K562 (cell line): ENCODE data around the gene PLA2G15. TPM values are rescaled to one million over a fixed set of nuclear protein-coding genes. Genes with fewer than 3 reads are reported as not detected.

Experiments used
- ARID4B ChIP-seq: sonication (generic); formaldehyde crosslinking; IDR thresholded peaks from 2 replicates; pipeline ENCODE4 v1.8.0; 2022; ENCODE audit warnings: mild to moderate bottlenecking, missing genetic modification reagents
- FOXJ3 ChIP-seq: sonication (generic); formaldehyde crosslinking; IDR thresholded peaks from 2 replicates; pipeline ENCODE4 v1.4.0; 2020; ENCODE audit warnings: mild to moderate bottlenecking, missing genetic modification reagents
- GTF2E2 ChIP-seq: fragments of 200-800 bp; sonication (Bioruptor generic); IDR thresholded peaks from 2 replicates; pipeline ENCODE4 v1.6.1; 2016; ENCODE audit warnings: missing genetic modification characterization, missing compliant biosample characterization
- HDAC8 ChIP-seq: fragments of 450-650 bp; IDR thresholded peaks from 2 replicates; pipeline ENCODE4 v1.6.1; 2016; ENCODE audit warnings: mild to moderate bottlenecking, missing genetic modification characterization, moderate library complexity, missing compliant biosample characterization
- KHSRP ChIP-seq: fragments of 450-650 bp; IDR thresholded peaks from 2 replicates; pipeline ENCODE4 v1.6.1; 2017
- MIER1 ChIP-seq: fragments of 450-650 bp; IDR thresholded peaks from 2 replicates; pipeline ENCODE4 v1.6.1; 2016; ENCODE audit warnings: antibody characterized with exemption, mild to moderate bottlenecking, low read depth
- TEAD1 ChIP-seq, 2 experiments: fragments of 450-650 bp in 1 of 2; sonication (generic) in 1 of 2; formaldehyde crosslinking; IDR thresholded peaks; 2 replicates each; pipeline versions ENCODE4 v1.4.0 to v1.8.0; 2020 to 2022; ENCODE audit warnings: mild to moderate bottlenecking in 2 of 2, missing genetic modification reagents in 1 of 2
- ZBTB33 ChIP-seq: sonication (generic); formaldehyde crosslinking; IDR thresholded peaks from 2 replicates; pipeline ENCODE4 v1.8.1; 2023; ENCODE audit warnings: mild to moderate bottlenecking, missing genetic modification reagents
- ZBTB40 ChIP-seq, 2 experiments: fragments of 450-650 bp in 1 of 2; sonication (generic) in 1 of 2; formaldehyde crosslinking in 1 of 2; IDR thresholded peaks; 2 replicates each; pipeline versions ENCODE4 v1.7.1 to v1.9.0; 2016 to 2022; ENCODE audit warnings: inconsistent platforms in 1 of 2, mild to moderate bottlenecking in 1 of 2, missing genetic modification reagents in 1 of 2
- ZNF311 ChIP-seq: fragments of 250-450 bp; sonication (Bioruptor Pico); IDR thresholded peaks from 2 replicates; pipeline ENCODE4 v1.4.0; 2020; ENCODE audit warnings: mild to moderate bottlenecking, moderate library complexity
- polyA plus RNA-seq, 8 experiments: library from polyadenylated mRNA; depleted of rRNA in 4 of 8; stranded (reverse) in 5 of 8; unstranded in 3 of 8; fragments of >200 nt; fragmentation: Nextera tagmentation in 2 of 8; fragmentation: Illumina TruSeq in 1 of 8; extraction: Ambion mirVana in 2 of 8; extraction: Trizol in 1 of 8; gene quantifications; 2 replicates each; pipeline versions ENCODE4 v1.2.1 to v1.2.3, GENCODE V29; 2011 to 2014; ENCODE audit warnings: inconsistent platforms in 1 of 8, missing spikeins in 1 of 8
- total RNA-seq, 7 experiments: library from RNA; depleted of rRNA in 6 of 7; stranded (reverse); fragments of >200 nt in 6 of 7; fragmentation: Illumina TruSeq in 2 of 7; extraction: Trizol in 2 of 7; gene quantifications; 2 replicates each; pipeline versions ENCODE4 v1.2.1 to v1.2.3, GENCODE V29; 2011 to 2021; ENCODE audit warnings: low replicate concordance in 1 of 7

The PLA2G15 gene
- total and polyA plus RNA-seq, 9 of the 15 experiments (the other 6 are each of a cell fraction or from before 2014, with no cell fraction given), result 0.42 to 8.6 (median 4.8) TPM

- TF ChIP-seq ZBTB40 (IDR thresholded peaks at IDR 0.05) (peak; percentile 49), ZBTB40 (CRISPR knock-in tag; IDR thresholded peaks at IDR 0.05) (no peak), TEAD1 (CRISPR knock-in tag; IDR thresholded peaks at IDR 0.05) (peak in 1 of 2 experiments; percentile 20; a peak in 1 of 4 replicates), GTF2E2 (no peak), KHSRP (no peak), MIER1 (no peak), ARID4B (peak; percentile 65), HDAC8 (tag) (no peak), FOXJ3 (CRISPR knock-in tag) (no peak), ZNF311 (CRISPR knock-in tag) (no peak), ZBTB33 (no peak)
These were observed at the start of gene PLA2G15 (continued) for GRCh38 chr16:68244903-68245853.
